ENCODE measurements around the gene TMEM183A. TPM values are rescaled to one million over a fixed set of nuclear protein-coding genes. Genes with fewer than 3 reads are reported as not detected.

The TMEM183A gene
- total RNA-seq, 1 donor from 2014 or later = 76.5 TPM

DNA sequence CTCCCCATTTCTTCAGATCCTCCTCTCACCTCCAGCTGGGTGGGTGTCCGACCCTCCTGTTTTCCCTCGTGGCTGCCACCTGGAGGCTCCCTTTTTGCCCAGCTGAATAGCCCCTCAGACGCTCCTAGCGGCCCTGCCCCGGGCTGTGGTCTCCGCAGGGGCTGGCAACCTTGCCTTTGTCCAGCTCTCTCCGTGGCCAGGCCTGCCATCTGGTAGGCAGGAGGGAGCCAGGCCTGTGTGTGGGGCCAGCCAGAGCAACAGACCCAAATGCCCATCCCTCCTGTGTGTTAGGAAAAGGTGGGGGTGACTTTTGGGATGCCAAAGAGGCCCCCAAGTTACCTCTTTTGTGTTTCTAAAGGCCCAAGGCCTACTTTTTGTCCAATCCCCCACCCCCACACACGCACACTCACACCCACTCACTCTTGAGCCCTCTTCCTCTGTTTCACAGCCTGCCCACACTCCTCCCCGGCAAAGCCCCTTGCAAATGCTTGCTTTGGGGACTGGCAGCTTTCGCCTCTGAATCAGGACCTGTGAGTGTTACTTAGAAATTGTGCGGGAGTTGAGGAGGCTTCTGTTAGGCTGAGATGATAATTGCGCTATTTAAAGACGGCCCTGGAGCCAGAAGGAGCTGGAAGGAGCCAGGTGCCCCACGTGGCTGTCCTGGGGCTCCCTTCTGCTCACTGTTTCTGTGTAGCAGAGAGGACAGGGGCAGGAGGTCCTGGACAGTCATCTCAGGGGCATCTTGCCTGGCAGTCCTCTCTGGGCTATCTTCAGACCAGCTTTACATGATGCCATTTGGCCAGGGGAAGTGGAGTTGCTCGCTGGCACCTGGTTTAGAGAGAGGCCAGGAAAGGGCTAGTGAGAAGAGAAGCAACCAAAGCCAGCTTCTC lies 28.2 kb downstream of the TMEM183A start:
- H3K9me3 Mint-ChIP-seq = no peaks in the 10 kb centered on the region
- no peak for DNase-seq (ENCODE audit: low read depth, low spot score)
- TF ChIP-seq CTCF (conservative IDR thresholded peaks at IDR 0.05) = no peak
- no peak overlapping the region for H3K4me3 Mint-ChIP-seq
- no peaks in the 10 kb centered on the region for H3K36me3 Mint-ChIP-seq (ENCODE audit: low read depth)
- peaks cover 4% of the 10 kb centered on the region for H3K4me1 Mint-ChIP-seq
- no peak overlapping the region for H3K27ac Mint-ChIP-seq (ENCODE audit: unreplicated experiment)
- peaks cover 7% of the 10 kb centered on the region for H3K27me3 Mint-ChIP-seq (ENCODE audit: low read depth)

DNA sequence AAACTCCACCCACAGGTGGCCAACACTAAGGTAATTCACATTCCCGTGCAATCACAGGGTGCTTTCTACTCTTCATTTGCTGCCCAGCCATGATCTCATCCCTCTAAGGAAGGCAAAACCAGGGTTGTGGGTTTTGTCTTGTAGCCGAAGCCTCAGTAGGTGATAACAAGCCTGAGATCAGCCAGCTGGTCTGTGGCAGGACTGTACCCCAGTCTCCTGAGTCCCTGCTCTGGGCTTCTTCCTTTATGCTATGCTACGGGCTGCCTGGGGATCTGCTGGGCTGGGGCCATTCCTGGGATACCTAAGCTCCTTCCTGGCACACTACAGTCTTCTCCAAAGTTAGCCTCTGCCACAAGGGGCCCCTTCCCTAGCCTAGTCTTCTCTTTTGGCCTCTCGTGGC lies 29.0 kb downstream of the TMEM183A start:
- no peak for TF ChIP-seq CTCF (conservative IDR thresholded peaks at IDR 0.05)
- Mint-ChIP-seq H3K9me3 (no peaks in the 10 kb centered on the region), H3K4me3 (no peak overlapping the region), H3K4me1 (peaks cover 4% of the 10 kb centered on the region), H3K36me3 (ENCODE audit: low read depth) (no peaks in the 10 kb centered on the region), H3K27ac (ENCODE audit: unreplicated experiment) (no peak overlapping the region), H3K27me3 (ENCODE audit: low read depth) (peaks cover 7% of the 10 kb centered on the region)
- no peak for DNase-seq (ENCODE audit: low read depth, low spot score)

DNA sequence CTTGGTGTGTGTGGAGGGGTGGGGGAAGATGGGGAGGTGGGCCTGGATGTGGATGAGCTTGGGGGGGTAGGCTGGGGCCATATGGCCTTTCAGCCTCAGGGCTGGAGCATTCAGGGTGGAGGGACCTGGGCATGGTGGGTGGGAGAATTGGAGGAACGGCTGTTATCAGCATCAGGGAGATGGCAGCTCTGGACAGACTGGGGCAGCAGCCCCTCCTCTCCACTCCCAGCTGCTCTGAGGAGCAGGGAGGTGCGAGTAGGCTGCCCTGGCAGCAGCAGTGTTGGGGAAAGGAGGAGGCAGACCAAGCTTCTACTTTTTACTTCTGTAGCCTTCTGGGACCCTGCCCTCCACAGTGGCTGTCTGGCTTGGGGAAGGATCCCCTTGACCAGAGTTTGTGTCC lies 29.4 kb downstream of the TMEM183A start:
- TF ChIP-seq CTCF (conservative IDR thresholded peaks at IDR 0.05) = no peak

DNA sequence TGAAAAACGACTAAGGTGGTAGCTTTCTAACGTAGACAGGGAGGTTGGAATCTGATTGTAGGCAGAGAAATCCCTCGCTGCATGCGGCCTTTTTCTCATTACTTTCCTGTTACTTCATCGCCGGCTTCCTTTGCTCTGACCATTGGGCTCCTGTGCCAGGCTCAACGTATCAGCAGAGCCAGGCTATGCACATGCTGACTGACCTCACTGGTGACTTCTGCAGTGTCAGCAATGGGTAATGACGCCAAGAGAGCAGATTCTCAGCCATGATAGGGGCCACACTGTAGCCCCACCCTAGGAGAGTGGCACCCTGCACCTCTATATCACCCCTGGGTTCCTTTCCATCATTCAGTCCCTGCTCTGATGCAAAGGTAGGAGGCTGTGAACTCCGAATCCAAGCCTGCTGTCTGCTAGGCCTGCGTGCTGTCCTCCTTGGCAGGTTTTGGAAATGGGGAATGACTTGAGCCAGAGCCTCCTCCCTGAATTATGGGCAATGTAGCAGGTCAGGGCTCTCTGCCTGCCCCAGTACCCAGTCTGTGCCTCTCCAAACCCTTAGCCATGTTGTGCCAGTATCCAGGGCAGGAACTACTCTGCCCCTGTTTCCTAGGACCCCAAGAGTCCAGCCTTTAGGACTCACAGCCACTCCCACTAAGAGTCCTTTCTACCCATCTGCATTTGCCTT lies 30.5 kb downstream of the TMEM183A start:
- Mint-ChIP-seq H3K27me3 (ENCODE audit: low read depth) (peaks cover 2% of the 10 kb centered on the region), H3K4me1 (peaks cover 4% of the 10 kb centered on the region), H3K27ac (ENCODE audit: unreplicated experiment) (no peak overlapping the region), H3K4me3 (no peak overlapping the region), H3K9me3 (no peaks in the 10 kb centered on the region), H3K36me3 (ENCODE audit: low read depth) (no peaks in the 10 kb centered on the region)
- no peak for TF ChIP-seq CTCF (conservative IDR thresholded peaks at IDR 0.05)
- no peak for DNase-seq (ENCODE audit: low read depth, low spot score)

More for the DNA sequence above, 29.4 kb downstream of the TMEM183A start:
- Mint-ChIP-seq H3K9me3 (no peaks in the 10 kb centered on the region), H3K4me1 (peaks cover 4% of the 10 kb centered on the region), H3K27me3 (ENCODE audit: low read depth) (peaks cover 3% of the 10 kb centered on the region), H3K27ac (ENCODE audit: unreplicated experiment) (no peak overlapping the region), H3K4me3 (no peak overlapping the region), H3K36me3 (ENCODE audit: low read depth) (no peaks in the 10 kb centered on the region)
- no peak for DNase-seq (ENCODE audit: low read depth, low spot score)

DNA sequence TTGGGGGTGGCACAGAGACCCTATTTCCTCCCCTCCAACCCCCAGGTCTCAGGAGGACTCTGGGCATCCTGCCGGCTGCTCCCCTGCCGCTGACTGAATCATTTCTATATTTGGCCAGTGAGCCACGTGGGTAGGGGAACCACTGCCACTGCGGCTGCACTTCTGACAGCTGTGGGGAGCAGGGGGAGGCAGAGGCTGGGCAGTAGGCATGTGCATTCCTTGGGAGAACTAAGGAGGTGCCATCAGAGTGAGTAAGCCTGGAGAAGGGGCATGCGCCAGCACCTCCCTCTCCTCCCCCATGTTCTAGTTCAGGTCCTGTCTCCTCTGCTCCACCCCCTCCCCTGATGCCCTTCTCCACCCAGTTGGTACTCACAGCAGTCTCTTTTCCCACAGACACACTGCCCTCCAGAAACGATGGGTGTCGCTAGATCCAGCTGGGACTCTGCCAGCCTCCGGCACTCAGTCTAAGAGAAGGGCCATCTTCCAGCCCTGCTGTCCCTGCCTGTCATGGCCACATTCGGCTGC lies 31.1 kb downstream of the TMEM183A start:
- Mint-ChIP-seq H3K4me3 (no peak overlapping the region), H3K9me3 (no peaks in the 10 kb centered on the region), H3K27me3 (ENCODE audit: low read depth) (peaks cover 2% of the 10 kb centered on the region), H3K4me1 (peaks cover 4% of the 10 kb centered on the region), H3K36me3 (ENCODE audit: low read depth) (no peaks in the 10 kb centered on the region), H3K27ac (ENCODE audit: unreplicated experiment) (no peak overlapping the region)
- TF ChIP-seq CTCF (conservative IDR thresholded peaks at IDR 0.05) = no peak
- DNase-seq (ENCODE audit: low read depth, low spot score) = no peak

All from neural crest cell (in vitro differentiated cells).